ENCODE measurements around the gene ZSWIM2.

- TF ChIP-seq POLR2AphosphoS5 (IDR thresholded peaks at IDR 0.05; ENCODE audit: borderline replicate concordance, low read depth, low read length) (no peak), EZH2 (IDR thresholded peaks at IDR 0.05) (no peak), FOXP2 (optimal IDR thresholded peaks at IDR 0.05; ENCODE audit: control extremely low read depth, extremely low read length, insufficient read depth) (no peak)
These were observed 25.7 kb upstream of the ZSWIM2 start for GRCh38 chr2:186874713-186875112.
